ENCODE results near the gene PCMTD2. TPM values are rescaled to one million over a fixed set of nuclear protein-coding genes. Genes with fewer than 3 reads are reported as not detected.

Gene PCMTD2
- polyA plus RNA-seq, 3 donors: 26.5 to 49.1 (median 27.6) TPM

- no peak for DNase-seq
- no peak overlapping the region for H3K27ac Mint-ChIP-seq
- peaks cover 14 to 34% (median 25%) of the 10 kb centered on the region in 3 donors for H3K27me3 Mint-ChIP-seq (ENCODE audit: low read depth in 3 of 3)
These were observed 8.8 kb upstream of the PCMTD2 start for GRCh38 chr20:64246616-64247306.

GRCh38 chr20:64247307-64247618, 8.3 kb upstream of the PCMTD2 start:
- H3K27ac ChIP-seq (ENCODE audit: low read depth in 1 of 2, low read length in 2 of 2): no peak overlapping the region
- peaks cover 0 to 7% of the 10 kb centered on the region in 2 donors for H3K27me3 ChIP-seq (ENCODE audit: control insufficient read depth in 2 of 2, insufficient read depth in 2 of 2, low read length in 2 of 2)
- no peaks in the 10 kb centered on the region for H3K9me3 ChIP-seq (replicated peaks in 1 of 2; ENCODE audit: control insufficient read depth in 1 of 2, insufficient read depth in 1 of 2, low read length in 2 of 2)
- H3K9ac ChIP-seq (ENCODE audit: insufficient read depth, low read length, poor library complexity, severe bottlenecking): no peak overlapping the region
- H3K4me2 ChIP-seq (replicated peaks; ENCODE audit: extremely low read depth, low read length, poor library complexity, severe bottlenecking): no peak overlapping the region
- H3K9me3 Mint-ChIP-seq: no peaks in the 10 kb centered on the region
- no peaks in the 10 kb centered on the region for H3K4me1 ChIP-seq (ENCODE audit: control insufficient read depth in 1 of 2, insufficient read depth in 2 of 2, low read length in 2 of 2)
- TF ChIP-seq CTCF (IDR thresholded peaks at IDR 0.05): no peak
- H2AFZ ChIP-seq (ENCODE audit: insufficient read depth, low read depth, low read length, poor library complexity, severe bottlenecking): no peak overlapping the region
- H3K36me3 Mint-ChIP-seq: no peaks in the 10 kb centered on the region
- peak overlapping the region in 1 of 7 donors; percentile 58 for H3K27ac Mint-ChIP-seq
- H4K20me1 ChIP-seq (ENCODE audit: insufficient read depth, low read length): no peaks in the 10 kb centered on the region
- peaks cover 15 to 34% (median 21%) of the 10 kb centered on the region in 3 donors for H3K27me3 Mint-ChIP-seq (ENCODE audit: low read depth in 3 of 3)
- no peak for DNase-seq
- peaks cover 6% of the 10 kb centered on the region for H3K4me1 Mint-ChIP-seq
- H3K4me3 Mint-ChIP-seq: no peak overlapping the region
- H3K79me2 ChIP-seq (ENCODE audit: insufficient read depth, low read length): no peaks in the 10 kb centered on the region
- H3K36me3 ChIP-seq (replicated peaks in 1 of 2; ENCODE audit: control insufficient read depth in 1 of 2, insufficient read depth in 2 of 2, low read length in 2 of 2): no peaks in the 10 kb centered on the region
- WGBS (ENCODE audit: insufficient coverage): 96% methylated on average over 4 of the region's 9 CpGs
- H3K4me3 ChIP-seq (replicated peaks in 1 of 3; ENCODE audit: low read depth in 2 of 3, low read length in 3 of 3): no peak overlapping the region
- intact Hi-C loops (cut with micrococcal nuclease): no loop called here

More at GRCh38 chr20:64246616-64247306, 8.8 kb upstream of the PCMTD2 start:
- 94% methylated on average over 9 of the region's 10 CpGs for WGBS (ENCODE audit: insufficient coverage)
- H4K20me1 ChIP-seq (ENCODE audit: insufficient read depth, low read length): no peaks in the 10 kb centered on the region
- no peaks in the 10 kb centered on the region for H3K9me3 ChIP-seq (replicated peaks in 1 of 2; ENCODE audit: control insufficient read depth in 1 of 2, insufficient read depth in 1 of 2, low read length in 2 of 2)
- H3K27me3 ChIP-seq (ENCODE audit: control insufficient read depth in 2 of 2, insufficient read depth in 2 of 2, low read length in 2 of 2): peaks cover 0 to 7% of the 10 kb centered on the region in 2 donors
- Mint-ChIP-seq H3K4me3 (no peak overlapping the region), H3K36me3 (no peaks in the 10 kb centered on the region), H3K9me3 (no peaks in the 10 kb centered on the region), H3K4me1 (peaks cover 5% of the 10 kb centered on the region)
- no peak overlapping the region for H2AFZ ChIP-seq (ENCODE audit: insufficient read depth, low read depth, low read length, poor library complexity, severe bottlenecking)
- no peak overlapping the region for H3K4me3 ChIP-seq (replicated peaks in 1 of 3; ENCODE audit: low read depth in 2 of 3, low read length in 3 of 3)
- H3K4me1 ChIP-seq (ENCODE audit: control insufficient read depth in 1 of 2, insufficient read depth in 2 of 2, low read length in 2 of 2): no peaks in the 10 kb centered on the region
- H3K36me3 ChIP-seq (replicated peaks in 1 of 2; ENCODE audit: control insufficient read depth in 1 of 2, insufficient read depth in 2 of 2, low read length in 2 of 2): no peaks in the 10 kb centered on the region
- no peak for TF ChIP-seq CTCF (IDR thresholded peaks at IDR 0.05)
- no peak overlapping the region for H3K27ac ChIP-seq (ENCODE audit: low read depth in 1 of 2, low read length in 2 of 2)
- intact Hi-C loops (cut with micrococcal nuclease): no loop called here
- H3K79me2 ChIP-seq (ENCODE audit: insufficient read depth, low read length): no peaks in the 10 kb centered on the region
- H3K9ac ChIP-seq (ENCODE audit: insufficient read depth, low read length, poor library complexity, severe bottlenecking): no peak overlapping the region
- H3K4me2 ChIP-seq (replicated peaks; ENCODE audit: extremely low read depth, low read length, poor library complexity, severe bottlenecking): no peak overlapping the region
